ENCODE data around the gene FADS6.

GRCh38 chr17:74921026-74921681 lies 27.7 kb upstream of the FADS6 start:
- no peak for TF ChIP-seq CTCF (conservative IDR thresholded peaks at IDR 0.05; ENCODE audit: low read depth, low read length)
- no peak for TF ChIP-seq EZH2 (IDR thresholded peaks at IDR 0.05; ENCODE audit: low read length, unreplicated experiment)
- no peak for TF ChIP-seq EZH2phosphoT487 (IDR thresholded peaks at IDR 0.05; ENCODE audit: borderline replicate concordance, low read length)

Data from PC-3 (cell line).